GM19324 (cell line): ENCODE measurements around the gene CFAP210.
"Not testable (repeated sequence)": the region's sequence is repeated elsewhere in the genome, so short reads cannot be mapped to it uniquely, and the experiment has no call there.

Experiments used
- ATAC-seq: cut with Tn5 transposase; IDR thresholded peaks from one replicate; pipeline ENCODE4 v1.9.1; 2021; ENCODE audit warnings: mild to moderate bottlenecking, moderate library complexity; ENCODE audit not compliant: unreplicated experiment, low FRiP score

The CFAP210 gene

DNA sequence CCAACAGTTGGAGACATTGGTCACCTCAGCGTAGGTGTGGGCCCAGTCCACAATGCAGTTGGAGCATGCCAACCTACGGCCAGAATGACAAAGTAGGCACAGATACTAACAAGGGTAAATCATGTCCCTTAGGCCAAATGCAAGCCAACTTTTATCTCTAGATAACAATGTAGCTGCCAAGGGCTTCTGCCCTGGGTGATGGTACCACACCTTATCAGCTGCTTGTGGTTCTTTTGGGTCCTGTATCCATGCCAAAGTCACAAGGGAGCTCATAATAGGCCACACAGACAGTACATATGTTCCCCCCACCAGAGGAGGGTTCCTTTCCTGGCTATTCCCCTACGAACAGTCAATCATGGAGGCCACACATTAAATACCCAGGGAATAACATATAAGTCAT is 19.1 kb upstream of the CFAP210 start:
- ATAC-seq = no peak

DNA sequence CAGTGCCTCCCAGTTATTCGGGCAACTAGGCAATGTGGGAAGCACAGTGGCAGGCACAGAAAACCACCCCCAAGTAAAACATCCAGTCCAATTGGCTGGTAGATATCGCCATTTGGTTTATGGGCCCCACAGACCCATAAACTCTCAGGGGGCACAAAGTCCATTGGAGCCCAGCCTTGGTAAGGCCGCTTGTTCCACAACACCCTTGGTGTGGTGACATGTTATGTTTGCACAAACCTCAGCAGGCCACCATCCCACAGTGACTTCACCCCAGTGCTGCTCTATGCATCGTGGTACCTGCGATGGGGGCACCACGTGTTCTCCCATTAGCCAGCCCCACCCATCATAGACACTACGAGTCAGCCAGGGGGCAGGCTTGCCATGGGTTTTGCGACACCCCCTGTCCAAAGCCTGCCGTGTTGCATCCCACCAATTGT is 18.6 kb upstream of the CFAP210 start:
- no peak for ATAC-seq

GRCh38 chr2:169711751-169712509 is 17.7 kb upstream of the CFAP210 start:
- ATAC-seq = no peak

DNA sequence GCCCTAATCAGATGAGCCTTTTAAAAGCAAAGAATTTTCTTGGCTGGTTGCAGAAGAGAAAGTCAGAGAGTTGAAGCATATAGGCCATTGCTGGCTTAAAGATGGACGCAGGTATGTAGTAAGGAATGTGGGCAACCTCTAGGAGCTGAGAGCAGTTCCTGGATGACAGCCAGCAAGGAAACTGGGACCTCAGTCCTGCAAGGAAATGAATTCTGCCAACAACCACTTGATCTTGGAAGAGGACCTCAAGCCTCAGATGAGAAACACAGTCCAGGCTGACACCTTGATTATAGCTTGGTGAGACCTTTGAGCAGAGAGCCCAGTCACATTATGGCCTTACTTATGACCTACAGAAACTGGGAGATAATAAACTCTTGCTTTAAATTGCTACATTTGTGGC is 15.8 kb upstream of the CFAP210 start:
- ATAC-seq = no peak

DNA sequence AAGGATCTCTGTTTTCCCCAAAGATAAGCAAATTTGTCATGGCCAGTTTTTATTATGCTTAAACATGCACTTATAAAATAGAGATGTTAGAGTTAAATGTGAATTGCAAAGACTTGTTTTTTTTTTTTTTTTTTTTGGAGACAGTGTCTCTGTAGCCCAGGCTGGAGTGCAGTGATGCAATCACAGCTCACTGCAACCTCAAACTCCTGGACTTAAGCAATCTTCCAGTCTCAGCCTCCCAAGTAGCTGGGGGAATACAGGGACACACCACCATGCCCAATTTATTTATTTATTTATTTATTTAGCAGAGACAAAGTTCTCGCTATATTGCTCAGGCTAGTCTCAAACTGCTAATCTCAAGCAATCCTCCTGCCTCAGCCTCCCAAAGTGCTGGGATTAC is 15.1 kb upstream of the CFAP210 start:
- no peak for ATAC-seq

DNA sequence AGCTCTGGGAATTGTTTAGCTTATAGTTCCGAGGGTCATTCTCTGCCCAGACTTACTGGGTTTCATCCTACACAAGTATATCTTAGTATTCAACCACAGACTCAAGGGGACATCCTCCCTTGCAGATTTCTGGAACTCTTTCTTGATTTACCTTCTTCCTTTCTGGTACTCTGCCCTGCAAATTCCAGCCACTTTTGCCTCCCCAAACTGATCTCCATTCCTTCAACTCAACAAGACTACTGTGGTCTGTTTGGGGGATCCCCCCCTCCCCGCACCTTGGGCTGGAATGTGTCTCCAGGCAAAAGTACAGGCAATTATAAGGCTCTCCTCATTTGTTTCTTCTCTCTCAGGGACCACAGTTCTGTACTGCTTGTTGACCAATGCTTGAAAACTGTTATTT is 13.4 kb upstream of the CFAP210 start:
- ATAC-seq = no peak

DNA sequence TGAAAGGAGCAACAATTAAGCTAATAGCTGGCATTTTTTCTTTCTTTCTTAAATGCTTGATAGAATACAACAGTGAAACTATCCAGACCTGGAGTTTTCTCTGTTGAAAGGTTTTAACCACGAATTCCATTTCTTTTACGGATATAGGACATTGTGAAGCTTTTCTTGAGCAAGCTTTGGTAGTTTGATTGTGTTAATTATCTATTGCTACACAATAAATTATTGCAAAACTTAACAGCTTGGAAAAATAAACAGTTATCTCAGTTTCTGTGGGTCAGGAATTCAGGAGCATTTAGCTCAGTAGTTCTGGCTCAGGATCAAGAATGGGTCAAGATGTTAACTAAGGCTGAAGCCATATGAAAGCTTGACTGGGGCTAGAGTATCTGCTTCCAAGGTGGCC is 11.7 kb upstream of the CFAP210 start:
- no peak for ATAC-seq

DNA sequence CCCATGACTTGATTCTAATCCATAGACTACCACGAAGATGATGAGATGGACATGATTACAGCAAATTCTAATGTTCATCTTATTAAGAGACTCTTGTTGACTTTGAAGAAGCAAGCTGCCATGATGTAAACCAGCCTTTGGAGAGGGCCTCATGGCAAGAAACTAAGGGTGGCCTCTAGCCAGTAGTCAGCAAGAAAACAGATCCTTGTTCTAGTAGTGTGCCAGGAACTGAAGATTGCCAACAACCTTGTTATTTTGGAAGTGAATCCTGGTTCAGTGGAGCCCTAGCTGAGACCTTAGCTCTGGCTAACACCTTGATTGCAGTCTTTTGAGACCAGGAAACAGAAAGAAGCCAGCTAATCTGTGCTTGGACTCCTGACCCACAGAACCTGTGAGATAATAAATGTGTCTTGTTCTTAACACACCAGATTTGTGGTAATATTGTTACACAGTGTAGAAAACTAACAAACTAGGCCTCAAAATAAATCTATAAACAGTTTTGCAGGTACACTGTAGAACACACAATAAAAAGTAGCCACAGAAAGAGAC is 10.0 kb upstream of the CFAP210 start:
- ATAC-seq = no peak

GRCh38 chr2:169702996-169703395 is 8.8 kb upstream of the CFAP210 start:
- ATAC-seq = no peak

GRCh38 chr2:169699173-169699572 is 5.0 kb upstream of the CFAP210 start:
- ATAC-seq = not testable (repeated sequence)

- no peak for ATAC-seq
Measured at GRCh38 chr2:169696381-169696780, 2.2 kb upstream of the CFAP210 start.

GRCh38 chr2:169694894-169695260 is 672 bp upstream of the CFAP210 start:
- no peak for ATAC-seq

GRCh38 chr2:169693360-169693759 is 845 bp downstream of the CFAP210 start:
- ATAC-seq = no peak

DNA sequence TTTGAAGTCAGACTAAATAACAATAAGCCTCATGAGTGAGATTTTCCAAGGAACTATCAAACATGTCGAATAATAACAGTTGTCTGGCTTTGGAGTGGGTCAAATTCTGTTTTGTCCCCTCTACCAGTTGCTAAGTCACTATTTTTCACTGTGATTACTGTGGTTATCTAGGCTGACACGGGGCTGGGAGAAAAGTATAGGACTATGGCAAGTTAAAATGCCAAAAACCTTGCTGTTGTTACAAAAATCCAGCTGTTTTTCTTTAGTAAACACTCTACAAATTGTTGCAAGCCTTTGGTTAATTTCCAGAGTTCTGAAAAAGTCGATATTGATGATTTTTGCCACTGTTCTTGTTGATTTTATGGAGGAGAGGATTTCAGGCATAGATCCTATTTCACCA is 1.5 kb downstream of the CFAP210 start:
- no peak for ATAC-seq

DNA sequence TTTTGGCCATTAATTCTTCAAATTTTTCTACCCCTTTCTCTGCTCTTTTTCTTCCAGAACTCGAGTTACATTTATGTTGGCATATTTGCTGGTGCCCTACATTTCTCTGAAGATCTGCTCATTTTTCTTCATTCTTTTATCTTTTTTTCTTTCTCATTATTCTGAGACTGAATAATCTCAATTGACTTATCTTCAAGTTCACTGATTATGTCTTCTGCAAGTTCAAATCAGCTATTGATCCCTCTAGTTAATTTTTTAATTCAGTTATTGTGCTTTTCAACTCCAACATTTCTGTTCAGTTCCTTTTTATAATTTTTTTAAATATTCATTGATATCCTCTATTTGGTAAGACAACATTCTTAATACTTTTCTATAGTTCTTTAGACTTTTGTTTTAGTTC is 3.2 kb downstream of the CFAP210 start:
- no peak for ATAC-seq

GRCh38 chr2:169687943-169688342 is 6.3 kb downstream of the CFAP210 start:
- not testable (repeated sequence) for ATAC-seq

GRCh38 chr2:169686825-169687224 is 7.4 kb downstream of the CFAP210 start:
- not testable (repeated sequence) for ATAC-seq

DNA sequence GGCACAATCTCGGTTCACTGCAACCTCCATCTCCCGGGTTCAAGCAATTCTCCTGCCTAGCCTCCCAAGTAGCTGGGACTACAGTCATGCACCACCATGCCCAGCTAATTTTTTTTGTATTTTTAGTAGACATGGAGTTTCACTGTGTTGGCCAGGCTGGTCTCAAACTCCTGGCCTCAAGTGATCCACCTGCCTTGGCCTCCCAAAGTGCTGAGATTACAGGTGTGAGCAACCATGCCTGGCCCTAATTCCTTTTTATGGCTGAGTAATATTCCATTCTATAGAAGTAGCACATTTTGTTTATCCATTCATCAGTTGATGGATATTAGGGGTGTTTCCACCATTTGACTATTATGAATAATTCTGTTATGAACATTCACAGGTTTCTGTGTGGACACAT is 9.5 kb downstream of the CFAP210 start:
- not testable (repeated sequence) for ATAC-seq

- ATAC-seq = no peak
Measured at GRCh38 chr2:169684135-169684565, 10.1 kb downstream of the CFAP210 start.

- ATAC-seq = no peak
Measured at GRCh38 chr2:169683425-169684134, 10.6 kb downstream of the CFAP210 start.

- no peak for ATAC-seq
Measured at GRCh38 chr2:169683054-169683424, 11.2 kb downstream of the CFAP210 start.

- ATAC-seq = no peak
Measured at GRCh38 chr2:169676850-169677249, 17.4 kb downstream of the CFAP210 start.
